T-cell (primary cell): ENCODE results near the gene CADM1. TPM values are rescaled to one million over a fixed set of nuclear protein-coding genes. Genes with fewer than 3 reads are reported as not detected.

Source experiments
- ATAC-seq, 4 experiments: fragments of 200-7000 bp in 3 of 4; fragments of 150-1000 bp in 1 of 4; cut with Tn5 transposase; replicated peaks in 1 of 4; 1 replicate in 3 of 4; 2 replicates in 1 of 4; pipeline ENCODE4 v1.10.0; 2021; ENCODE audit warnings: moderate library complexity in 3 of 4, mild to moderate bottlenecking in 2 of 4, moderate number of reproducible peaks in 1 of 4
- CTCF ChIA-PET, 2 donors: fragments of 300-600 bp; sonication (Branson Sonifier 250); formaldehyde crosslinking; loops; one replicate each; lab custom pipeline; 2022; ENCODE audit warnings: antibody characterized with exemption in 2 of 2; lab: Charles Lee
- POLR2A ChIA-PET, 2 donors: fragments of 300-600 bp; sonication (Branson Sonifier 250); formaldehyde crosslinking; loops; one replicate each; lab custom pipeline; 2022; ENCODE audit warnings: antibody characterized with exemption in 2 of 2; lab: Charles Lee
- DNase-seq, 35 experiments: peaks; one replicate each; pipeline versions ENCODE4 v3.0.0 to v3.0.0-alpha.2; 2013 to 2023
- H3K27ac ChIP-seq: one replicate; pipeline ENCODE4 v1.5.1; 2013; ENCODE audit warnings: low read length
- H3K27me3 ChIP-seq, 2 experiments: replicated peaks in 1 of 2; 1 replicate in 1 of 2; 2 replicates in 1 of 2; pipeline versions ENCODE4 v1.6.1 to v1.7.0; 2013; ENCODE audit warnings: low read length in 1 of 2, mixed read lengths in 1 of 2; ENCODE audit not compliant: control insufficient read depth in 2 of 2, insufficient read depth in 2 of 2; ENCODE audit errors: extremely low read depth in 1 of 2
- H3K36me3 ChIP-seq, 2 donors: 1 replicate in 1 of 2; 2 replicates in 1 of 2; pipeline versions ENCODE4 v1.6.1 to v1.7.0; 2013; ENCODE audit warnings: low read length in 1 of 2; ENCODE audit not compliant: control insufficient read depth in 2 of 2, insufficient read depth in 1 of 2; ENCODE audit errors: extremely low read depth in 1 of 2
- H3K4me1 ChIP-seq, 2 experiments: 1 replicate in 1 of 2; 2 replicates in 1 of 2; pipeline versions ENCODE4 v1.6.1 to v1.7.0; 2013; ENCODE audit warnings: low read length in 2 of 2, mixed read lengths in 1 of 2; ENCODE audit not compliant: insufficient read depth in 2 of 2, control insufficient read depth in 1 of 2; ENCODE audit errors: extremely low read depth in 1 of 2
- H3K4me3 ChIP-seq, 2 donors: 1 replicate in 1 of 2; 2 replicates in 1 of 2; pipeline versions ENCODE4 v1.5.1 to v1.7.0; 2013; ENCODE audit warnings: mild to moderate bottlenecking in 2 of 2, low read length in 1 of 2, moderate library complexity in 1 of 2; ENCODE audit not compliant: control insufficient read depth in 1 of 2; ENCODE audit errors: extremely low read depth in 1 of 2
- H3K9me3 ChIP-seq: 2 replicates; pipeline ENCODE4 v1.7.0; 2013
- H3K27ac Mint-ChIP-seq, 2 donors: one replicate each; pipeline ENCODE4 v1.8.0; 2020 to 2021; ENCODE audit warnings: mild to moderate bottlenecking in 2 of 2, mixed read lengths in 2 of 2
- H3K27me3 Mint-ChIP-seq, 2 donors: one replicate each; pipeline ENCODE4 v1.8.0; 2021 to 2022; ENCODE audit warnings: mixed read lengths in 2 of 2
- H3K36me3 Mint-ChIP-seq: one replicate; pipeline ENCODE4 v1.8.0; 2021; ENCODE audit warnings: mixed read lengths
- H3K4me1 Mint-ChIP-seq, 3 donors: one replicate each; pipeline ENCODE4 v1.8.0; 2020 to 2022; ENCODE audit warnings: mixed read lengths in 3 of 3, mild to moderate bottlenecking in 1 of 3
- H3K4me3 Mint-ChIP-seq, 3 donors: one replicate each; pipeline ENCODE4 v1.8.0; 2020 to 2022; ENCODE audit warnings: mild to moderate bottlenecking in 3 of 3, mixed read lengths in 3 of 3, moderate library complexity in 3 of 3
- H3K9me3 Mint-ChIP-seq, 3 donors: one replicate each; pipeline ENCODE4 v1.8.0; 2020 to 2022; ENCODE audit warnings: mixed read lengths in 3 of 3
- WGBS: methylation state at CpG from one replicate; pipeline ENCODE4 v1.1.5; 2013; ENCODE audit warnings: missing lambda C conversion rate; ENCODE audit not compliant: insufficient coverage; 5-methylcytosine and 5-hydroxymethylcytosine counted together
- total RNA-seq, 35 experiments: library from RNA in 6 of 35; stranded (reverse) in 6 of 35; fragments of 120-200 nt in 1 of 35; gene quantifications; one replicate each; pipeline versions ENCODE4 v1.2.1 to v1.2.4 and lab custom pipeline; 2013 to 2026

Gene CADM1
- total RNA-seq, 5 donors from 2014 or later (not counting 1 experiment from before 2014, with no cell fraction given) = 2.1 to 6.7 (median 3.1) TPM

- H3K4me3 ChIP-seq = no peak overlapping the region
- Mint-ChIP-seq H3K27ac (no peak overlapping the region), H3K4me3 (no peak overlapping the region), H3K4me1 (no peaks in the 10 kb centered on the region), H3K36me3 (no peaks in the 10 kb centered on the region), H3K27me3 (peaks cover 0 to 7% of the 10 kb centered on the region in 2 donors), H3K9me3 (no peaks in the 10 kb centered on the region)
- no peak overlapping the region for H3K27ac ChIP-seq
- ATAC-seq (no peak), DNase-seq (no peak)
- no peaks in the 10 kb centered on the region for H3K27me3 ChIP-seq
- 60% methylated on average over 1 of the region's 4 CpGs for WGBS
- ChIA-PET CTCF (no interaction called here), POLR2A (no interaction called here)
- H3K36me3 ChIP-seq = no peaks in the 10 kb centered on the region
- no peaks in the 10 kb centered on the region for H3K9me3 ChIP-seq
- no peaks in the 10 kb centered on the region for H3K4me1 ChIP-seq
Observed at GRCh38 chr11:115377882-115378296, 126.3 kb downstream of the CADM1 start.

- Mint-ChIP-seq H3K9me3 (peaks cover 0 to 2% (median 0%) of the 10 kb centered on the region in 3 donors), H3K27me3 (peaks cover under 1 to 2% of the 10 kb centered on the region in 2 donors), H3K4me3 (no peak overlapping the region), H3K27ac (no peak overlapping the region), H3K4me1 (no peaks in the 10 kb centered on the region), H3K36me3 (no peaks in the 10 kb centered on the region)
- Histone ChIP-seq H3K4me3 (no peak overlapping the region), H3K9me3 (no peaks in the 10 kb centered on the region), H3K27ac (no peak overlapping the region), H3K4me1 (no peaks in the 10 kb centered on the region), H3K36me3 (no peaks in the 10 kb centered on the region), H3K27me3 (no peaks in the 10 kb centered on the region)
- ChIA-PET CTCF (interaction anchor here in 1 of 2 donors (0.9 kb wide), 1 partner anchor 44 kb away, joined by 5 read pairs; no protein-coding TSS in a partner anchor), POLR2A (no interaction called here)
- DNase-seq (no peak), ATAC-seq (no peak)
Observed at GRCh38 chr11:115368616-115369015, 135.6 kb downstream of the CADM1 start.

- Histone ChIP-seq H3K9me3 (no peaks in the 10 kb centered on the region), H3K4me1 (no peaks in the 10 kb centered on the region), H3K27ac (no peak overlapping the region), H3K36me3 (no peaks in the 10 kb centered on the region), H3K4me3 (no peak overlapping the region), H3K27me3 (no peaks in the 10 kb centered on the region)
- no peak overlapping the region for H3K27ac Mint-ChIP-seq
- DNase-seq (no peak), ATAC-seq (no peak)
- no peaks in the 10 kb centered on the region for H3K4me1 Mint-ChIP-seq
- POLR2A ChIA-PET = no interaction called here
- peaks cover 0 to 2% (median 0%) of the 10 kb centered on the region in 3 donors for H3K9me3 Mint-ChIP-seq
- CTCF ChIA-PET = no interaction called here
- no peaks in the 10 kb centered on the region for H3K36me3 Mint-ChIP-seq
- peaks cover 0 to 2% of the 10 kb centered on the region in 2 donors for H3K27me3 Mint-ChIP-seq
- no peak overlapping the region for H3K4me3 Mint-ChIP-seq
- WGBS = 80% methylated on average over 3 of the region's 5 CpGs
Observed at GRCh38 chr11:115366826-115367225, 137.4 kb downstream of the CADM1 start.

- 87% methylated on average over 3 of the region's 4 CpGs for WGBS
- no peaks in the 10 kb centered on the region for H3K27me3 Mint-ChIP-seq
Observed at GRCh38 chr11:115365907-115366306, 138.3 kb downstream of the CADM1 start.

GRCh38 chr11:115364896-115365295 is 139.3 kb downstream of the CADM1 start:
- H3K36me3 Mint-ChIP-seq = no peaks in the 10 kb centered on the region
- no CpG with 5 or more reads among the region's 3 CpGs for WGBS
- H3K27ac ChIP-seq = no peak overlapping the region

More at GRCh38 chr11:115365907-115366306, 138.3 kb downstream of the CADM1 start:
- H3K36me3 ChIP-seq = no peaks in the 10 kb centered on the region
- H3K27me3 ChIP-seq = no peaks in the 10 kb centered on the region
- Mint-ChIP-seq H3K36me3 (no peaks in the 10 kb centered on the region), H3K4me1 (no peaks in the 10 kb centered on the region), H3K4me3 (no peak overlapping the region), H3K9me3 (peaks cover 0 to 2% (median 0%) of the 10 kb centered on the region in 3 donors), H3K27ac (no peak overlapping the region)
- no peaks in the 10 kb centered on the region for H3K9me3 ChIP-seq
- H3K4me3 ChIP-seq = no peak overlapping the region
- no peaks in the 10 kb centered on the region for H3K4me1 ChIP-seq
- DNase-seq = no peak
- ChIA-PET POLR2A (no interaction called here), CTCF (interaction anchor here in 1 of 2 donors (0.9 kb wide), 1 partner anchor 11 kb away, joined by 3 read pairs; no protein-coding TSS in a partner anchor)
- no peak for ATAC-seq
- no peak overlapping the region for H3K27ac ChIP-seq

GRCh38 chr11:115363921-115364320 is 140.3 kb downstream of the CADM1 start:
- Histone ChIP-seq H3K36me3 (no peaks in the 10 kb centered on the region), H3K9me3 (no peaks in the 10 kb centered on the region), H3K4me3 (no peak overlapping the region), H3K27me3 (no peaks in the 10 kb centered on the region), H3K4me1 (no peaks in the 10 kb centered on the region), H3K27ac (no peak overlapping the region)
- POLR2A ChIA-PET = no interaction called here
- Mint-ChIP-seq H3K27ac (no peak overlapping the region), H3K27me3 (no peaks in the 10 kb centered on the region), H3K9me3 (no peaks in the 10 kb centered on the region), H3K36me3 (no peaks in the 10 kb centered on the region), H3K4me3 (no peak overlapping the region), H3K4me1 (no peaks in the 10 kb centered on the region)
- WGBS = 75% methylated on average over 1 of the region's 3 CpGs
- no peak for ATAC-seq
- DNase-seq = no peak
- CTCF ChIA-PET = no interaction called here

More at GRCh38 chr11:115364896-115365295, 139.3 kb downstream of the CADM1 start:
- Histone ChIP-seq H3K9me3 (no peaks in the 10 kb centered on the region), H3K4me1 (no peaks in the 10 kb centered on the region), H3K36me3 (no peaks in the 10 kb centered on the region), H3K27me3 (no peaks in the 10 kb centered on the region), H3K4me3 (no peak overlapping the region)
- POLR2A ChIA-PET = no interaction called here
- DNase-seq = no peak
- Mint-ChIP-seq H3K9me3 (peaks cover 0 to under 1% (median 0%) of the 10 kb centered on the region in 3 donors), H3K27me3 (no peaks in the 10 kb centered on the region), H3K27ac (no peak overlapping the region), H3K4me3 (no peak overlapping the region), H3K4me1 (no peaks in the 10 kb centered on the region)
- CTCF ChIA-PET = no interaction called here
- ATAC-seq = no peak

GRCh38 chr11:115363426-115363825 is 140.8 kb downstream of the CADM1 start:
- H3K9me3 ChIP-seq = no peaks in the 10 kb centered on the region
- no peak for ATAC-seq
- Mint-ChIP-seq H3K4me3 (no peak overlapping the region), H3K36me3 (no peaks in the 10 kb centered on the region), H3K27ac (no peak overlapping the region), H3K27me3 (no peaks in the 10 kb centered on the region), H3K4me1 (no peaks in the 10 kb centered on the region), H3K9me3 (no peaks in the 10 kb centered on the region)
- CTCF ChIA-PET = no interaction called here
- POLR2A ChIA-PET = no interaction called here
- H3K27ac ChIP-seq = no peak overlapping the region
- H3K4me3 ChIP-seq = no peak overlapping the region
- WGBS = no CpG with 5 or more reads among the region's 2 CpGs
- H3K36me3 ChIP-seq = no peaks in the 10 kb centered on the region
- no peak for DNase-seq
- H3K4me1 ChIP-seq = no peaks in the 10 kb centered on the region
- no peaks in the 10 kb centered on the region for H3K27me3 ChIP-seq
